Measurements from ENCODE around the gene TRIM59.
"Not testable (repeated sequence)": the region's sequence is repeated elsewhere in the genome, so short reads cannot be mapped to it uniquely, and the experiment has no call there.

Gene TRIM59

GRCh38 chr3:160452251-160452650 lies 2.7 kb upstream of the TRIM59 start:
- not testable (repeated sequence) for DNase-seq

DNA sequence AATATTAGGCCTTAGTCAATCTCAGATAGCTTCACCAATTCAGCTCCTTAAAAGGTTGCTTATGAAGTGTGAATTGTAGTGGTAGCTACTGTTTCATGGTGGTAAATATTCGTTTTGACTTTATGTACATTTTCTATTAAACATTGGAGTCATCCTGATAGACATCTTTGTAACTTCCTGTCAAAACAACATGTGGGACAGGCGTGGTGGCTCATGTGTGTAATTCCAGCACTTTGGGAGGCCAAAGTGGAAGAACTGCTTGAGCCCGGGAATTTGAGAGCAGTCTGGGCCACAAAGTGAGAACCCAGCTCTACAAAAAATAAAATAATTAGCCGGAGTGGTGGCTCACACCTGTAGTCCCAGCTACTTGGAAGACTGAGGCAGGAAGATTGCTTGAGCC lies 2.0 kb upstream of the TRIM59 start:
- DNase-seq: no peak

GRCh38 chr3:160450846-160451245 lies 1.3 kb upstream of the TRIM59 start:
- DNase-seq: no peak

- no peak for DNase-seq
These were observed 546 bp downstream of the TRIM59 start for GRCh38 chr3:160448845-160449635.

DNA sequence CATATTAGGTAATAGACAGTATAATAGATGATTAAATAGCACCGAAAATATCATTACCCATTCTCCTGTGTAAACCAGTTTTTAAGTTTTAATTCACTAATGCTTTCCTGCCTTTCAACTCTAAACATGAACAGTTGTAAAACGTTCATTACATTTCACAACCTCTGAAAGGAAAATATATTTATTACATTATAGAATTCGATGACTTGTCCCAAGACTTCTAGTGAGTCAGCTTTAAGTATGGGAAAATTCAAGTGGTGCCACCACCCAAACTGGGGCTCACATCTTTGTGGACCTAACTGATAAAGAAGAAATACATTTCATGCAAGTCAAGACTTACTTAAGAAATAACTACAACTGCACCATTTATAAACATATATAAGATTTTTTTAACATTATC lies 2.0 kb downstream of the TRIM59 start:
- no peak for DNase-seq

- DNase-seq: no peak
These were observed 3.0 kb downstream of the TRIM59 start for GRCh38 chr3:160446522-160447056.

GRCh38 chr3:160445854-160446253 lies 3.7 kb downstream of the TRIM59 start:
- DNase-seq: no peak

DNA sequence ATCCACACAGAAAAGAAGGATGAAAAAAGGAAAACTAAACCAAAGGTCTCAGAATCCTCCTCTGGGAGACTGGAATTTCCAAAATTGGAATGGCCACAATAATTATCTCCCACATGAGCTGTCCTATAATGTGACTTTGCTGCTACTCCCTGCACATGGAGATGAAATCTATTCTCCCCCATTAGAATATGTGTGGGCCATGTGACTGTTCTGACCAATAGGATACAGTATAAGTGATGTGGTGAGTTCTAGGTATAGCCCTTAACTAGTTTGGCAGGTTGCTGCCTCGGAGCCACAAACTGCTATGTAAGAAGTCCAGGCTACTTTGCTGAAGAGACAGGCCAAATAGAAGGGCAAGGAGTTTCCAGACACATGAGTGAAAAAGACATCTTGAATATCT lies 5.2 kb downstream of the TRIM59 start:
- no peak for DNase-seq

- DNase-seq: no peak
These were observed 8.9 kb downstream of the TRIM59 start for GRCh38 chr3:160440687-160441086.

- DNase-seq: no peak
These were observed 12.5 kb downstream of the TRIM59 start for GRCh38 chr3:160437083-160437455.

DNA sequence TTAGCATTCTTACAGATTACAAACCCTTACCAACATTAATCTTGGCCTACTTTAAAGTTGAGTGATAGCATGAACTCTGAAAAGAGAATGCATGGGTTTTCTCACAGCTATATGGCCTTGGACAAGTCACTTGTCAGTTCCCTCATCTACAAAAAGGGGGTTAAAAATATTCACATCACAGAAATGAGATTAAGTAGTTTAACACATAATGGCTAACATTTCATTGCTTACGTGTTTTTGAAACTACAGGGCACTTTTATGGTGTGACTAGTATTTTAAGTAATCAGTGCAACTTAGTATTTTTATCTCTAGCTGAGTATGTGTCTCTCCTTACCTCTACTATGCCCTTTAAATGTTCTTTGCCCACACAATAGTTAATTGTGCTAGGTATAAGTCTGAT lies 13.8 kb downstream of the TRIM59 start:
- no peak for DNase-seq

DNA sequence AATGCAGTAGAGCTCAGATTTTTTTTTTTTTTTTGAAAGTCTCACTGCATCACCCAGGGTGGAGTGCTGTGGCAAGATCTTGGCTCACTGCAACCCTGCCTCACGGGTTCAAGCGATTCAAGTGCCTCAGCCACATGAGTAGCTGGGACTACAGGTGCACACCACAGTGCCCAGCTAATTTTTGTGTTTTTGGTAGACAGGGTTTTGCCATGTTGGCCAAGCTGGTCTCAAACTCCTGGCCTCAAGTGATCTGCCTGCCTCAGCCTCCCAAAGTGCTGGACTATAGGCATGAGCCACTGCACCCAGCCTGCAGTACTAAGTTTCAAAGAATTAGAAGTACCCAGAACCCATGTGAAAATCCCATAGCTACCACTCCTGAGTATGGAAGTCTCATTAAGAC lies 14.5 kb downstream of the TRIM59 start:
- DNase-seq: no peak

- no peak for DNase-seq
These were observed 15.5 kb downstream of the TRIM59 start for GRCh38 chr3:160434071-160434470.

GRCh38 chr3:160427832-160428424 lies 21.7 kb downstream of the TRIM59 start:
- DNase-seq: no peak

GRCh38 chr3:160417311-160417710 lies 32.3 kb downstream of the TRIM59 start:
- DNase-seq: no peak

GRCh38 chr3:160413613-160414248 lies 35.9 kb downstream of the TRIM59 start:
- DNase-seq: peak; percentile 29

DNA sequence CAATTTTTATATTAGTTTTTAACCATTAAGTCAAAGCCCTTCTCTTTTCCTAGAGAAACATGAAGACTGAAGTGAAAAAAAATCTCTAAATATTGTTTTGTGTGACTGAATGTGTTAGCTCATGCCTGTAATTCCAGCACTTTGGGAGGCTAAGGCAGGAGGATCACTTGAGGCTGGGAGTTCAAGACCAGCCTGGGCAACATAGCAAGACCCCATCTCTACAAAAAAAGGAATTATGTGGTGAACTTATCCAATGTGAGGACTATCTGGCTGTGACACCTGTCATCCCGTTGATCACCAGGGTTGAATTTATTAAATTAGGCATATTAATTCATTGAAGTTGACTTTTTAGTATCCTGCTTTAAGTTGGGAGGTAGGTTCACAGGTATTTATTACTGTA lies 37.1 kb downstream of the TRIM59 start:
- DNase-seq: no peak

DNA sequence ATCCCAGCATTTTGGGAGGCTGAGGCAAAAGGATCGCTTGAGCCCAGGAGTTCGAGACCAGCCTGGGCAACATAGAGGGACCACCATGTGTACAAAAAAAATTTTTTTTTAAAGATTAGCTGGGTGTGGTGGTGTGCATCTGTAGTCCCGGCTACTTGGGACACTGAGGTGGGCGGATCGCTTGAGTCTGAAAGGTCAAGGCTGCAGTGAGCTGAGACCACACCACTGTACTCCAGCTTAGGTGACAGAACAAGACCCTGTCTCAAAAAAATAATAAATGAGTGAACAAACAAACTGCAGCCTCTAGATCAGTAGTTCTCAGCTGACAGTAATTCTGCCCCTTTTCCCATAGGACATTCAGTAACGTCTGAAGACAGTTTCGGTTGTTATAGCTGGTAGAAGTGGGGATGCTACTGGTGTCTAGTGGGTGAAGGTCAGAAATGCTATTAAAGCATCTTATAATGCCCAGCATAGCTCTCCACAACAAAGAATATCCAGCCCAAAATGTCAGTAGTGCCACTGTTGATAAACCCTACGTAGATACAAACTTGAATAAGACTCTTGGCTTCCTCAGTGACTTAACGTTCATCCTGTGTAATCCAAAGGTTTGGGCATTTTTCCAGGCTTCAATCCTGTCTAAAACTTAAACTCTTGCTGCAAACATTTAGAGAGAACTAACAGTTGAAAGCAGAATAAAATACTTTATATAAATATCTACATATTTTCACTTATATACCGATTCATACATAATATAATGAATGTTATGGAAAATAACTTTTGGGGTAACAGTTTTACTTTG lies 39.6 kb downstream of the TRIM59 start:
- no peak for DNase-seq

DNA sequence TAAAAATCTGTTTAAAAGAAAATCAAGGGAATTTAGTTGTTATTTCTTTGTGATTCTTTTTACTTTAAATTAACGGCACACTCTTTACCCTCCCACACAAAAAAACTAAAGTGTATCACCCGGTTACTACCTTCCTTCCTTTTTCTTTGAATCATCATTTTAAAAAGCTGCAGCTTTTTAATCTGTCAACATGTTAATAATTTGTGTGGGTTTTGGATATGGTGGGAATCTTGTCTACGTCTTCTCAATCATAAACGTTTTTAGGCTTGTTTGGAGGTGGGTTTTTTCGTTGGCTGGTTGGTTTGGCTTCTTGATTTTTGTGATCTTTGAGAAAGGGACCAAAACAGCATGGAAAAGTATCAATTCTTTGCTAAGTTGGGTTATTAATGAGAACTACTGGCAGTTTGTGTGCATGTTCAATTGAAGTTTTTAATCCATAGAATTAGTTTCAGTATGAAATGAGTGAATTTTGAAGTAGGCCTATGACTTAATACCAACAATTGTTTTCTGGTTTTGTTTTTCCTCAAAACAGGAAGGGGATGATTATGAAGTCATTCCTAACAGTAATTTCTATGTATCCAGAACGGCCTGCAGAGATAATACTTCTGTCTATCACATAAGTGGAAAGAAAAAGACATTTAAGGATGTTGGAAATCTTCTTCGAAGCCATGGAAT lies 45.7 kb downstream of the TRIM59 start:
- DNase-seq: no peak

GRCh38 chr3:160403028-160403545 lies 46.5 kb downstream of the TRIM59 start:
- peak; percentile 19 for DNase-seq

- DNase-seq: no peak
These were observed 47.2 kb downstream of the TRIM59 start for GRCh38 chr3:160402221-160403027.

Measured in DMS79 (cell line).